B cell (primary cell): ENCODE measurements around the gene BTG3. TPM values are rescaled to one million over a fixed set of nuclear protein-coding genes. Genes with fewer than 3 reads are reported as not detected.

Source experiments
- ATAC-seq: fragments of 200-7000 bp; cut with Tn5 transposase; one replicate; pipeline ENCODE4 v1.10.0; 2021; ENCODE audit warnings: low read depth, mild to moderate bottlenecking, moderate number of reproducible peaks, moderate library complexity
- CTCF ChIA-PET: fragments of 350-600 bp; sonication (Branson Sonifier 250); formaldehyde crosslinking; loops from one replicate; lab custom pipeline; 2021; ENCODE audit warnings: antibody characterized with exemption, inconsistent platforms; lab: Charles Lee
- POLR2A ChIA-PET: fragments of 350-600 bp; sonication (Branson Sonifier 250); formaldehyde crosslinking; loops from one replicate; lab custom pipeline; 2021; ENCODE audit warnings: antibody characterized with exemption; lab: Charles Lee
- DNase-seq: peaks from one replicate; pipeline ENCODE4 v3.0.0; 2013
- H2AFZ ChIP-seq: 2 replicates; pipeline ENCODE4 v1.6.1; 2012; ENCODE audit warnings: mild to moderate bottlenecking, low read depth, low read length; ENCODE audit not compliant: insufficient read depth, poor library complexity, severe bottlenecking
- H3K27ac ChIP-seq, 2 donors: 1 replicate in 1 of 2; 2 replicates in 1 of 2; pipeline ENCODE4 v1.5.1; 2012 to 2013; ENCODE audit warnings: low read length in 2 of 2, mild to moderate bottlenecking in 2 of 2, moderate library complexity in 1 of 2
- H3K27me3 ChIP-seq, 4 experiments: fragments of 200-600 bp in 1 of 4; sonication (generic) in 1 of 4; replicated peaks in 1 of 4; 1 replicate in 2 of 4; 2 replicates in 2 of 4; pipeline versions ENCODE4 v1.6.1 to v1.7.0; 2013 to 2016; ENCODE audit warnings: low read length in 3 of 4, mild to moderate bottlenecking in 2 of 4, mixed read lengths in 1 of 4, moderate library complexity in 1 of 4; ENCODE audit not compliant: insufficient read depth in 4 of 4, control insufficient read depth in 3 of 4; ENCODE audit errors: control extremely low read depth in 1 of 4
- H3K36me3 ChIP-seq, 2 experiments: replicated peaks in 1 of 2; 1 replicate in 1 of 2; 2 replicates in 1 of 2; pipeline versions ENCODE4 v1.6.1 to v1.7.1; 2013; ENCODE audit warnings: low read length in 1 of 2; ENCODE audit not compliant: insufficient read depth in 2 of 2, control insufficient read depth in 1 of 2; ENCODE audit errors: control extremely low read depth in 1 of 2, extremely low read depth in 1 of 2
- H3K4me1 ChIP-seq, 2 donors: fragments of 200-600 bp in 1 of 2; sonication (generic) in 1 of 2; 1 replicate in 1 of 2; 2 replicates in 1 of 2; pipeline versions ENCODE4 v1.5.1 to v1.6.1; 2013 to 2017; ENCODE audit warnings: low read length in 2 of 2; ENCODE audit not compliant: control insufficient read depth in 2 of 2, insufficient read depth in 2 of 2
- H3K4me2 ChIP-seq: replicated peaks from 2 replicates; pipeline ENCODE3; 2012; ENCODE audit warnings: mild to moderate bottlenecking, low read depth, low read length; ENCODE audit not compliant: poor library complexity, severe bottlenecking
- H3K4me3 ChIP-seq, 5 experiments: fragments of 200-600 bp in 1 of 5; sonication (generic) in 1 of 5; 1 replicate in 3 of 5; 2 replicates in 2 of 5; pipeline versions ENCODE4 v1.5.1 to v1.7.0; 2011 to 2016; ENCODE audit warnings: low read length in 4 of 5, mild to moderate bottlenecking in 4 of 5, low read depth in 2 of 5, control low read depth in 1 of 5, moderate library complexity in 1 of 5; ENCODE audit not compliant: insufficient read depth in 1 of 5; ENCODE audit errors: control extremely low read depth in 1 of 5, extremely low read depth in 1 of 5
- H3K79me2 ChIP-seq: fragments of 200-600 bp; sonication (generic); one replicate; pipeline ENCODE4 v1.6.0; 2016; ENCODE audit warnings: low read length; ENCODE audit not compliant: control insufficient read depth, insufficient read depth
- H3K9ac ChIP-seq: fragments of 200-600 bp; sonication (generic); 2 replicates; pipeline ENCODE4 v1.6.1; 2017; ENCODE audit warnings: mild to moderate bottlenecking, low read length, moderate library complexity
- H3K9me3 ChIP-seq, 3 donors: one replicate each; pipeline versions ENCODE4 v1.6.1 to v1.7.1; 2013; ENCODE audit warnings: low read length in 2 of 3; ENCODE audit not compliant: control insufficient read depth in 2 of 3, insufficient read depth in 1 of 3; ENCODE audit errors: control extremely low read depth in 1 of 3
- H4K20me1 ChIP-seq: 2 replicates; pipeline ENCODE4 v1.6.0; 2012; ENCODE audit warnings: mild to moderate bottlenecking, low read length; ENCODE audit not compliant: insufficient read depth, control insufficient read depth, poor library complexity, severe bottlenecking
- H3K27ac Mint-ChIP-seq: one replicate; pipeline ENCODE4 v1.8.0; 2021; ENCODE audit warnings: mixed read lengths
- H3K27me3 Mint-ChIP-seq: one replicate; pipeline ENCODE4 v1.8.0; 2021; ENCODE audit warnings: mixed read lengths
- H3K4me1 Mint-ChIP-seq: one replicate; pipeline ENCODE4 v1.8.0; 2021; ENCODE audit warnings: mixed read lengths
- H3K4me3 Mint-ChIP-seq: one replicate; pipeline ENCODE4 v1.8.0; 2021; ENCODE audit warnings: mixed read lengths
- H3K9me3 Mint-ChIP-seq: one replicate; pipeline ENCODE4 v1.8.0; 2022; ENCODE audit warnings: mixed read lengths; ENCODE audit not compliant: insufficient read depth
- CTCF ChIP-seq: fragments of 200-600 bp; IDR thresholded peaks from one replicate; pipeline ENCODE4 v1.8.0; 2022; ENCODE audit warnings: antibody characterized with exemption, mild to moderate bottlenecking
- EZH2 ChIP-seq: IDR thresholded peaks from 2 replicates; pipeline ENCODE4 v1.6.1; 2012; ENCODE audit warnings: borderline replicate concordance, low read depth, mild to moderate bottlenecking, moderate library complexity, low read length; ENCODE audit not compliant: insufficient read depth, poor library complexity, severe bottlenecking
- WGBS: methylation state at CpG from one replicate; pipeline ENCODE4 v1.1.5; 2013; ENCODE audit warnings: missing lambda C conversion rate; ENCODE audit not compliant: insufficient coverage; 5-methylcytosine and 5-hydroxymethylcytosine counted together
- intact Hi-C: fragments of 100-400 bp; cut with micrococcal nuclease; formaldehyde crosslinking; loops from one replicate; pipeline ENCODE4 v1.10.0; 2022
- polyA plus RNA-seq: library from polyadenylated mRNA; depleted of rRNA; stranded (reverse); fragments of >200 nt; gene quantifications from 2 replicates; pipeline ENCODE4 v1.2.3, GENCODE V29; 2012
- total RNA-seq, 2 donors: library from RNA; stranded (reverse); fragments of 120-200 nt in 1 of 2; gene quantifications; 1 replicate in 1 of 2; 2 replicates in 1 of 2; pipeline versions ENCODE4 v1.2.3 to v1.2.4, GENCODE V29; 2013 to 2022

The BTG3 gene
- total and polyA plus RNA-seq, 2 donors (not counting 1 experiment from before 2014, with no cell fraction given), result 11.8 to 14.9 TPM

DNA sequence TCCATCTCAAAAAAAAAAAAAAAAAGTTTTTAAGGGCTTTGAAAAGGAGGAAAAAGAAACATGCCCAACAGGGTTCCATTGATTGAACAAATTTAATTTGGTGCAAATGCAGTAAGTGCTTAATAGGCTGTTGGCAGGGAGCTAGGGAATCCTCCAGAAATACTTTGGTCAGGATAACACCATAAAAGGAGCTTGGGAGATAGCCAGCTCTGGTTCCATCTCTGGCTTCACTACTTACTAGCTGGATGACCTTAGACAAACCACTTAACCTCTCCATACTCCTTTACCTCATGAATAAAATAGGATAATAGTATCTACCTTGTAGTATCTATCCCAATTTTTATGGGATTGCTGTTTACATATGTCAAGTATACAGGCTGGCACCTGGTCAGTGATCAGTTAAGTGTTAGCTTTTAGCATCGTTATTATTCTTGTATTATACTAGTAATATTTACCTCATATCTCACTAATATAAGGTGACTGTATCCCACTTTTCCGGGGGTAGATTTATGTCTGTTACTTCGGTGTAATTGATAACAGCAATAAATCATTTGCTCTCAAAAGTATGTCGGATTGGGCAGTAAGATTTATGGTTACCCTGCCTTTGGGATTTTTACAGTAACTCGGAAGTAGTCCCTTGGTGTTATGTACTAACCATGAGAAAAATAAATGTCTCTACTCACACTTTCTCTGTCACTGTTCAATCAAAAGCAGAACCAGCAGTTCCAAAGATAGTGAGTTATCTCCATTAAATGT lies 36.4 kb downstream of the BTG3 start:
- Mint-ChIP-seq H3K4me1 (no peaks in the 10 kb centered on the region), H3K27me3 (peaks cover 11% of the 10 kb centered on the region), H3K27ac (no peak overlapping the region), H3K4me3 (no peak overlapping the region), H3K9me3 (no peaks in the 10 kb centered on the region)
- no peak overlapping the region for H3K9ac ChIP-seq
- DNase-seq (no peak), ATAC-seq (no peak)
- intact Hi-C loops, result no loop called here
- no peak overlapping the region for H3K4me3 ChIP-seq
- no peak overlapping the region for H3K27ac ChIP-seq
- no peak overlapping the region for H3K4me2 ChIP-seq
- H2AFZ ChIP-seq, result no peak overlapping the region
- H3K36me3 ChIP-seq, result no peaks in the 10 kb centered on the region
- no peaks in the 10 kb centered on the region for H4K20me1 ChIP-seq
- CTCF ChIA-PET, result no interaction called here
- H3K9me3 ChIP-seq, result no peaks in the 10 kb centered on the region
- POLR2A ChIA-PET, result no interaction called here
- no peaks in the 10 kb centered on the region for H3K27me3 ChIP-seq
- H3K4me1 ChIP-seq, result no peaks in the 10 kb centered on the region
- no peaks in the 10 kb centered on the region for H3K79me2 ChIP-seq
- no CpG with 5 or more reads among the region's 5 CpGs for WGBS
- TF ChIP-seq EZH2 (no peak), CTCF (no peak)

GRCh38 chr21:17575076-17575475 lies 37.6 kb downstream of the BTG3 start:
- no peak overlapping the region for H3K27ac ChIP-seq
- Mint-ChIP-seq H3K27me3 (peaks cover 14% of the 10 kb centered on the region), H3K4me3 (no peak overlapping the region), H3K27ac (no peak overlapping the region), H3K9me3 (no peaks in the 10 kb centered on the region), H3K4me1 (no peaks in the 10 kb centered on the region)
- no peaks in the 10 kb centered on the region for H3K79me2 ChIP-seq
- TF ChIP-seq CTCF (no peak), EZH2 (no peak)
- H4K20me1 ChIP-seq, result no peaks in the 10 kb centered on the region
- DNase-seq, result no peak
- H3K9me3 ChIP-seq, result no peaks in the 10 kb centered on the region
- H3K36me3 ChIP-seq, result no peaks in the 10 kb centered on the region
- ATAC-seq, result no peak
- ChIA-PET POLR2A (no interaction called here), CTCF (no interaction called here)
- WGBS, result 89% methylated on average over 5 of the region's 5 CpGs
- intact Hi-C loops, result no loop called here
- H3K4me2 ChIP-seq, result no peak overlapping the region
- no peaks in the 10 kb centered on the region for H3K4me1 ChIP-seq
- H3K27me3 ChIP-seq, result no peaks in the 10 kb centered on the region
- no peak overlapping the region for H3K9ac ChIP-seq
- no peak overlapping the region for H2AFZ ChIP-seq
- no peak overlapping the region for H3K4me3 ChIP-seq
